Measurements from ENCODE around the gene DUSP19.

DNA sequence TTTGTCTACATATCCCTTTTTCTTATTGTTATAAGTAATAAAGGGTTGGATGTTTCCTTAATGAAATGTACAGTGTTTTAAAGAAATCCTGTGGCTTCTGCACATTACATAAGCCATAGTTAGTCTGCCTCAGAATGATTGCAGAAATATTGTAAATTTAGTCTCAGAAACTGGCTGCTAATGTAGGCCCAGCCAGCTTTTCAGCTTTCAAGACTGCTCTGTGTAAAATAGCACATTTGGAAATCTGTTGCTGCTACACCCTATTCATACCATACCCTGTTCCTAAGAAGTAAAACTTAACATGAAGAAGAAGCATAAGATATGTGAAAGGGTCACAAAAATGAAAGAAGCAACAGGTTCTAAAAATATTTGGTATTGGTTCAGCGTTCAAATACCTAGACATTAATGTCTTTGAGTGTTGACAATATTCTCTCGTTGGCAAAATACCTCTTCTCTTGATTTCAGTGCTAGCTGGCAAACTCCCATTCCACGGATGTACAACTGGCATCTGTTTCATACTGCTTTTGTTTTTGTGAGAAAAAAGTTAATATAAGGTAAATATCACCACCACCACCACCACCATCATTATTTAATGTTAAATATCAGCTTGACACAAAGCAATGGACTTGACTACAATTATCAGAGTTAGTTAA lies 21.1 kb upstream of the DUSP19 start:
- TF ChIP-seq ZNF274 (IDR thresholded peaks at IDR 0.05; ENCODE audit: low read depth, low read length) (no peak), YY1 (IDR thresholded peaks at IDR 0.05; ENCODE audit: insufficient read depth, insufficient read length) (no peak), SUZ12 (IDR thresholded peaks at IDR 0.05; ENCODE audit: extremely low read depth, insufficient read depth, insufficient read length) (no peak)
